ENCODE results near the gene KCNIP1. TPM values are rescaled to one million over a fixed set of nuclear protein-coding genes. Genes with fewer than 3 reads are reported as not detected.
A peak's percentile ranks its signal among the peaks of the same experiment; 100 is the strongest.

The KCNIP1 gene
- total RNA-seq, 2 donors from 2014 or later = not detected

GRCh38 chr5:170489199-170489598, 14.6 kb upstream of the KCNIP1 start:
- no peak for ATAC-seq
- Mint-ChIP-seq H3K27ac (no peak overlapping the region), H3K4me3 (no peak overlapping the region), H3K9me3 (no peaks in the 10 kb centered on the region), H3K36me3 (no peaks in the 10 kb centered on the region), H3K27me3 (peaks cover 10 to 39% of the 10 kb centered on the region in 2 donors), H3K4me1 (ENCODE audit: low read depth in 2 of 2) (no peaks in the 10 kb centered on the region)
- DNase-seq (ENCODE audit: low spot score) = no peak

- Mint-ChIP-seq H3K9me3 (no peaks in the 10 kb centered on the region), H3K36me3 (no peaks in the 10 kb centered on the region), H3K27ac (no peak overlapping the region), H3K27me3 (peaks cover 13 to 41% of the 10 kb centered on the region in 2 donors), H3K4me1 (ENCODE audit: low read depth in 2 of 2) (no peaks in the 10 kb centered on the region), H3K4me3 (no peak overlapping the region)
- no peak for DNase-seq (ENCODE audit: low spot score)
- no peak for ATAC-seq
Observed at GRCh38 chr5:170490381-170490780, 13.4 kb upstream of the KCNIP1 start.

GRCh38 chr5:170491479-170491878, 12.3 kb upstream of the KCNIP1 start:
- no peaks in the 10 kb centered on the region for H3K36me3 Mint-ChIP-seq
- no peaks in the 10 kb centered on the region for H3K4me1 Mint-ChIP-seq (ENCODE audit: low read depth in 2 of 2)
- H3K27me3 Mint-ChIP-seq = peaks cover 18 to 43% of the 10 kb centered on the region in 2 donors
- no peak overlapping the region for H3K4me3 Mint-ChIP-seq
- no peak overlapping the region for H3K27ac Mint-ChIP-seq
- DNase-seq (ENCODE audit: low spot score) (no peak), ATAC-seq (no peak)
- H3K9me3 Mint-ChIP-seq = no peaks in the 10 kb centered on the region

GRCh38 chr5:170493028-170493820, 10.6 kb upstream of the KCNIP1 start:
- Mint-ChIP-seq H3K36me3 (no peaks in the 10 kb centered on the region), H3K4me3 (no peak overlapping the region), H3K4me1 (ENCODE audit: low read depth in 2 of 2) (no peaks in the 10 kb centered on the region), H3K27ac (no peak overlapping the region), H3K27me3 (peaks cover 24 to 51% of the 10 kb centered on the region in 2 donors), H3K9me3 (no peaks in the 10 kb centered on the region)
- ATAC-seq (no peak), DNase-seq (ENCODE audit: low spot score) (no peak)

- Mint-ChIP-seq H3K4me1 (ENCODE audit: low read depth in 2 of 2) (no peaks in the 10 kb centered on the region), H3K9me3 (no peaks in the 10 kb centered on the region), H3K27me3 (peaks cover 22 to 50% of the 10 kb centered on the region in 2 donors), H3K4me3 (no peak overlapping the region), H3K27ac (no peak overlapping the region), H3K36me3 (no peaks in the 10 kb centered on the region)
- no peak for DNase-seq (ENCODE audit: low spot score)
- ATAC-seq = no peak
Observed at GRCh38 chr5:170494041-170494440, 9.8 kb upstream of the KCNIP1 start.

- Mint-ChIP-seq H3K27me3 (peaks cover 28 to 65% of the 10 kb centered on the region in 2 donors), H3K4me1 (ENCODE audit: low read depth in 2 of 2) (no peaks in the 10 kb centered on the region), H3K4me3 (no peak overlapping the region), H3K9me3 (no peaks in the 10 kb centered on the region), H3K27ac (no peak overlapping the region), H3K36me3 (no peaks in the 10 kb centered on the region)
- ATAC-seq = no peak
- DNase-seq (ENCODE audit: low spot score) = no peak
Observed at GRCh38 chr5:170495825-170496661, 7.8 kb upstream of the KCNIP1 start.

- Mint-ChIP-seq H3K9me3 (no peaks in the 10 kb centered on the region), H3K4me3 (no peak overlapping the region), H3K4me1 (ENCODE audit: low read depth in 2 of 2) (no peaks in the 10 kb centered on the region), H3K27me3 (peaks cover 30 to 67% of the 10 kb centered on the region in 2 donors), H3K36me3 (no peaks in the 10 kb centered on the region), H3K27ac (no peak overlapping the region)
- DNase-seq (ENCODE audit: low spot score) (no peak), ATAC-seq (no peak)
Observed at GRCh38 chr5:170496662-170497028, 7.2 kb upstream of the KCNIP1 start.

GRCh38 chr5:170497311-170498038, 6.3 kb upstream of the KCNIP1 start:
- no peak for DNase-seq (ENCODE audit: low spot score)
- H3K27me3 Mint-ChIP-seq = peaks cover 34 to 70% of the 10 kb centered on the region in 2 donors
- peak in 1 of 2 donors; percentile 4 for ATAC-seq
- no peaks in the 10 kb centered on the region for H3K9me3 Mint-ChIP-seq
- H3K36me3 Mint-ChIP-seq = no peaks in the 10 kb centered on the region
- H3K4me3 Mint-ChIP-seq = no peak overlapping the region
- H3K4me1 Mint-ChIP-seq (ENCODE audit: low read depth in 2 of 2) = no peaks in the 10 kb centered on the region
- no peak overlapping the region for H3K27ac Mint-ChIP-seq

- H3K4me3 Mint-ChIP-seq = no peak overlapping the region
- no peaks in the 10 kb centered on the region for H3K4me1 Mint-ChIP-seq (ENCODE audit: low read depth in 2 of 2)
- DNase-seq (ENCODE audit: low spot score) (no peak), ATAC-seq (no peak)
- H3K27ac Mint-ChIP-seq = no peak overlapping the region
- peaks cover 36 to 66% of the 10 kb centered on the region in 2 donors for H3K27me3 Mint-ChIP-seq
- H3K36me3 Mint-ChIP-seq = no peaks in the 10 kb centered on the region
- H3K9me3 Mint-ChIP-seq = no peaks in the 10 kb centered on the region
Observed at GRCh38 chr5:170498811-170499351, 4.9 kb upstream of the KCNIP1 start.

- Mint-ChIP-seq H3K9me3 (no peaks in the 10 kb centered on the region), H3K4me1 (ENCODE audit: low read depth in 2 of 2) (no peaks in the 10 kb centered on the region), H3K36me3 (no peaks in the 10 kb centered on the region), H3K4me3 (no peak overlapping the region), H3K27ac (no peak overlapping the region), H3K27me3 (peaks cover 34 to 60% of the 10 kb centered on the region in 2 donors)
- no peak for ATAC-seq
- DNase-seq (ENCODE audit: low spot score) = no peak
Observed at GRCh38 chr5:170499621-170500020, 4.2 kb upstream of the KCNIP1 start.

GRCh38 chr5:170501361-170501760, 2.5 kb upstream of the KCNIP1 start:
- H3K9me3 Mint-ChIP-seq = no peaks in the 10 kb centered on the region
- ATAC-seq (no peak), DNase-seq (ENCODE audit: low spot score) (no peak)
- H3K4me1 Mint-ChIP-seq (ENCODE audit: low read depth in 2 of 2) = no peaks in the 10 kb centered on the region
- no peaks in the 10 kb centered on the region for H3K36me3 Mint-ChIP-seq
- no peak overlapping the region for H3K27ac Mint-ChIP-seq
- H3K4me3 Mint-ChIP-seq = no peak overlapping the region
- peaks cover 33 to 55% of the 10 kb centered on the region in 2 donors for H3K27me3 Mint-ChIP-seq

GRCh38 chr5:170501931-170502330, 1.9 kb upstream of the KCNIP1 start:
- peaks cover 28 to 49% of the 10 kb centered on the region in 2 donors for H3K27me3 Mint-ChIP-seq
- ATAC-seq (no peak), DNase-seq (ENCODE audit: low spot score) (no peak)
- no peaks in the 10 kb centered on the region for H3K9me3 Mint-ChIP-seq
- H3K36me3 Mint-ChIP-seq = no peaks in the 10 kb centered on the region
- H3K4me3 Mint-ChIP-seq = no peak overlapping the region
- no peaks in the 10 kb centered on the region for H3K4me1 Mint-ChIP-seq (ENCODE audit: low read depth in 2 of 2)
- H3K27ac Mint-ChIP-seq = no peak overlapping the region

GRCh38 chr5:170504616-170505266, 921 bp downstream of the KCNIP1 start:
- Mint-ChIP-seq H3K4me3 (no peak overlapping the region), H3K36me3 (no peaks in the 10 kb centered on the region), H3K27me3 (peaks cover 29 to 36% of the 10 kb centered on the region in 2 donors), H3K27ac (no peak overlapping the region), H3K9me3 (no peaks in the 10 kb centered on the region), H3K4me1 (ENCODE audit: low read depth in 2 of 2) (no peaks in the 10 kb centered on the region)
- ATAC-seq = no peak
- DNase-seq (ENCODE audit: low spot score) = no peak
